Naive thymus-derived CD8-positive, alpha-beta T cell (primary cell): ENCODE data around the gene ARL9. TPM values are rescaled to one million over a fixed set of nuclear protein-coding genes. Genes with fewer than 3 reads are reported as not detected.
"Not testable (repeated sequence)": the region's sequence is repeated elsewhere in the genome, so short reads cannot be mapped to it uniquely, and the experiment has no call there.

Experiments
- ATAC-seq, 2 donors: fragments of 150-1000 bp; cut with Tn5 transposase in 1 of 2; sonication (Bioruptor Pico), chemical (Tn5 transposase) in 1 of 2; 1 replicate in 1 of 2; 2 replicates in 1 of 2; pipeline ENCODE4 v1.10.0; 2021; ENCODE audit warnings: mild to moderate bottlenecking in 2 of 2, moderate library complexity in 2 of 2
- POLR2A ChIA-PET: fragments of 350-600 bp; sonication (Branson Sonifier 250); formaldehyde crosslinking; loops from one replicate; lab custom pipeline; 2021; ENCODE audit warnings: antibody characterized with exemption; lab: Charles Lee
- DNase-seq, 10 donors: peaks; one replicate each; pipeline versions ENCODE4 v3.0.0 to v3.0.0-alpha.2; 2020 to 2022
- H3K27ac Mint-ChIP-seq, 10 donors: one replicate each; pipeline ENCODE4 v1.8.0; 2020 to 2022; ENCODE audit warnings: mild to moderate bottlenecking in 10 of 10, mixed read lengths in 10 of 10, moderate library complexity in 4 of 10, inconsistent platforms in 1 of 10
- H3K27me3 Mint-ChIP-seq, 5 donors: one replicate each; pipeline ENCODE4 v1.8.0; 2021 to 2022; ENCODE audit warnings: mixed read lengths in 5 of 5
- H3K36me3 Mint-ChIP-seq, 3 donors: one replicate each; pipeline ENCODE4 v1.8.0; 2020 to 2022; ENCODE audit warnings: mixed read lengths in 3 of 3, mild to moderate bottlenecking in 2 of 3, inconsistent platforms in 1 of 3
- H3K4me1 Mint-ChIP-seq, 4 donors: one replicate each; pipeline ENCODE4 v1.8.0; 2021 to 2022; ENCODE audit warnings: mixed read lengths in 4 of 4
- H3K4me3 Mint-ChIP-seq, 10 donors: one replicate each; pipeline ENCODE4 v1.8.0; 2020 to 2022; ENCODE audit warnings: mild to moderate bottlenecking in 10 of 10, mixed read lengths in 10 of 10, moderate library complexity in 6 of 10, inconsistent platforms in 1 of 10
- H3K9me3 Mint-ChIP-seq, 9 donors: one replicate each; pipeline ENCODE4 v1.8.0; 2020 to 2022; ENCODE audit warnings: mixed read lengths in 9 of 9, mild to moderate bottlenecking in 3 of 9, inconsistent platforms in 1 of 9, moderate library complexity in 1 of 9
- polyA plus RNA-seq, 3 donors: library from polyadenylated mRNA; unstranded; fragments of 300-500 nt; fragmentation: Illumina TruSeq; gene quantifications; one replicate each; pipeline ENCODE4 v1.2.3, GENCODE V29; 2021
- total RNA-seq, 8 experiments: library from RNA in 2 of 8; stranded (reverse) in 2 of 8; gene quantifications; one replicate each; pipeline ENCODE4 v1.2.3 and lab custom pipeline; 2021 to 2026

Gene ARL9, protein sequence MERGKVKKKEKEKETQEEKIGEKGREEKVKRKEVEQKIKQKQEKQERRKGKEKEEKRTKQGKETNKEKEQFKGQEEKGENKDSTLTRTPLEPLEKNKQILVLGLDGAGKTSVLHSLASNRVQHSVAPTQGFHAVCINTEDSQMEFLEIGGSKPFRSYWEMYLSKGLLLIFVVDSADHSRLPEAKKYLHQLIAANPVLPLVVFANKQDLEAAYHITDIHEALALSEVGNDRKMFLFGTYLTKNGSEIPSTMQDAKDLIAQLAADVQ
- total RNA-seq = under 1 TPM; 0.55 to 0.86 TPM
- not detected for polyA plus RNA-seq
- total RNA-seq (lab: John Stamatoyannopoulos, UW) = 0 to 0.42 (median 0.32) reads per million in 6 experiments

DNA sequence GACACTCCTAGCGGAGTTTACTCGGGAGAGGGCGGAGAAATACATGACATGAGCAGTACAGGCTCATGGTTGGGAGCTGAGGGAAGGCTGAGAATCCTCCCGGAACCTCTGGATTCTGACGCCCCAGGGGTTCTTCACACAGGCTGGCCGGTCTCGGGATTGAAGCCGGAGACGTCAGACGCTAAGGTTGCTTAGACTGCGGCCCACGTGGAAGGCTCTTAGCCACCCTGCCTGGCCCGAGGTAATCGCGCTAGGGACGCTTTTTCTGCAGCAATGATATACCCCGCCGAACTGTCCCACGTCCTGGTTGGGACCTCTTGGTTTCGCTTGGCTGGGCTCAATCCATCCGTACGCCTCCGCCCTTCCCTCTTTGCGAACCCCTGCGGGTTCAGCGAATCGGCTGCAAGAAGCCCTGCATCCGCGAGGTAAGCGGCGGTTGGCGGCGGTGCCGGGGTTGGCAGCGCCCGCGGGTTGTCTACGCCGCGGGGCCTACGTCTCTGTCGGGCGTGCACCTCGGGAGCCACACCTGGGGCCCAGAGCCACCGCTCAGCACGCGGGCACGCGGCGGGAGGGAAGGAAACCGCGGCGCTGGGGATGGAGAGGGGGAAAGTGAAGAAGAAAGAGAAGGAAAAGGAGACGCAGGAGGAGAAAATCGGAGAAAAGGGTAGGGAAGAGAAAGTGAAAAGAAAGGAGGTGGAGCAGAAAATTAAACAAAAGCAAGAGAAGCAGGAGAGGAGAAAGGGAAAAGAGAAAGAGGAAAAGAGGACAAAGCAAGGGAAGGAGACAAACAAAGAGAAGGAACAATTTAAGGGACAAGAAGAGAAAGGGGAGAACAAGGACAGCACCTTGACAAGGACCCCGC, at the start of gene ARL9:
ARL9 (plus strand) TSS at position 523 of the 862 bp plus-strand sequence; CDS start at position 595, 72 bp downstream.
- H3K4me1 Mint-ChIP-seq = peaks cover 8 to 20% (median 17%) of the 10 kb centered on the region in 4 donors
- H3K36me3 Mint-ChIP-seq = peaks cover 0 to 18% (median 8%) of the 10 kb centered on the region in 3 donors
- peaks cover 0 to 7% (median 1%) of the 10 kb centered on the region in 5 donors for H3K27me3 Mint-ChIP-seq
- peak; percentile 98 for ATAC-seq
- POLR2A ChIA-PET = no interaction called here
- peak within 1 kb of the TSS; percentile 22 to 98 (median 82) for H3K27ac Mint-ChIP-seq
- H3K9me3 Mint-ChIP-seq = no peaks in the 10 kb centered on the region
- DNase-seq = peak; percentile 46 to 87 (median 67)
- peak within 1 kb of the TSS; percentile 80 to 99 (median 90) for H3K4me3 Mint-ChIP-seq

DNA sequence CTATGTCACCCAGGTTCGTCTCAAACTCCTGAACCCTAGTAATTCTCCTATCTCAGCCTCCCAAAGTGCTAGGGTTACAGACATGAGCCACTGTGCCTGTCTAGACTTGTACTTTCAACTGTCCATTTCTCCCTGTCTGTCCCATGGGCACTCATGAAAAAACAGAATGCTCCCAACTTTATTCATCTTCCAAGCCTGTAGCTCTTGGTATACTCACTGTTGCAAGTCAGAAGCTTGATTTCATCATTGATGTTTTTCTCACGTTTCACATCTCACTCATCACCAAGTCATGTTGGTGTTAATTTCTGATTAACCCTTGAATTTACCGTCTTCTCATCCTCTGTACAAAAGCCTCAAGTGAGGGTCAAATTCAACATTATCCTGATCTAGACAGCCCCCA, 45.5 kb upstream of the ARL9 start:
- no peak for DNase-seq
- H3K36me3 Mint-ChIP-seq = peaks cover 0 to 75% (median 8%) of the 10 kb centered on the region in 3 donors
- H3K27ac Mint-ChIP-seq = peak overlapping the region in 3 of 10 donors; percentile 12 to 61 (median 42)
- no peak for ATAC-seq
- H3K4me3 Mint-ChIP-seq = no peak overlapping the region
- peaks cover 18 to 22% (median 20%) of the 10 kb centered on the region in 4 donors for H3K4me1 Mint-ChIP-seq
- POLR2A ChIA-PET = no interaction called here
- no peaks in the 10 kb centered on the region for H3K9me3 Mint-ChIP-seq
- no peaks in the 10 kb centered on the region for H3K27me3 Mint-ChIP-seq

DNA sequence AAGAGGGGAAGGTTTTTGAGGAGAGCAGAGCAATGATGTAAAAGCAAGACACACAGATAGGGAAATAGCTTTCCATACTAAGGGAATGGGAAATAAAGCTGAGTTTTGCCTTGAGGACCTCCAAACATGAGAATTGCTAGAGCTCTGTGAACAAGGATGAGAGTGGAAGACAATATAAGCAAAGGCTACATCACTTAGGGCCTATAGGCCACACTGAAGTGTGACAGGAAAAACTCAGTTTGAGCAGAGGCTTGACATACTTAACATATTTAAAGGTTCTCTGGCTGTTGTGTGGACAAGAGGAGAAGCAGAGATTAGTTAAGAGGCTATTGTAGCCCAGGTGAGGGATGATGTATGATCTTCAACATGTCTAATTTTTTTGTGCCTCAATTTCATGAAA, 43.4 kb upstream of the ARL9 start:
- Mint-ChIP-seq H3K4me1 (peaks cover 21 to 42% (median 40%) of the 10 kb centered on the region in 4 donors), H3K36me3 (peaks cover 1 to 55% (median 8%) of the 10 kb centered on the region in 3 donors), H3K27ac (peak overlapping the region in 4 of 10 donors; percentile 3 to 45 (median 22)), H3K27me3 (no peaks in the 10 kb centered on the region), H3K4me3 (no peak overlapping the region), H3K9me3 (no peaks in the 10 kb centered on the region)
- POLR2A ChIA-PET = no interaction called here
- ATAC-seq (no peak), DNase-seq (no peak)

DNA sequence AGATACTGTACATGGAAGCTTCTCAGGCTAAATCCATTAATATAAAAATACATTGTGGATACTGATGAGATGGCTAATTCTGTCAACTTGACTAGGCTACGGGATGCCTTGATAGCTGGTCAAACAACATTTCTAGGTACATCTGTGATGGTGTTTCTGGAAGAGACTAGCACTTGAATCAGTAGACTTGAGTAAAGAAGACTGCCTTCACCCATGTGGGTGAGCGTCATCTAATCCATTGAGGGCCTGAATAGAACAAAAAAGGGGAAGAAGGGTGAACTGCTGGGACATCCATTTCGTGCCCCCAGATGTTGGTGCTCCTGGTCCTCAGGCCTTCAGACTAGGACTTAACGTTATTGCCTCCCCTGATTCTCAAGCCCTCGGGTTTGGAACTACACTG, 41.9 kb upstream of the ARL9 start:
- peaks cover 27 to 53% (median 52%) of the 10 kb centered on the region in 4 donors for H3K4me1 Mint-ChIP-seq
- no peaks in the 10 kb centered on the region for H3K9me3 Mint-ChIP-seq
- H3K36me3 Mint-ChIP-seq = peaks cover 5 to 45% (median 8%) of the 10 kb centered on the region in 3 donors
- no peak overlapping the region for H3K4me3 Mint-ChIP-seq
- no peak for DNase-seq
- POLR2A ChIA-PET = no interaction called here
- peak overlapping the region in 1 of 10 donors; percentile 51 for H3K27ac Mint-ChIP-seq
- ATAC-seq = no peak
- no peaks in the 10 kb centered on the region for H3K27me3 Mint-ChIP-seq

DNA sequence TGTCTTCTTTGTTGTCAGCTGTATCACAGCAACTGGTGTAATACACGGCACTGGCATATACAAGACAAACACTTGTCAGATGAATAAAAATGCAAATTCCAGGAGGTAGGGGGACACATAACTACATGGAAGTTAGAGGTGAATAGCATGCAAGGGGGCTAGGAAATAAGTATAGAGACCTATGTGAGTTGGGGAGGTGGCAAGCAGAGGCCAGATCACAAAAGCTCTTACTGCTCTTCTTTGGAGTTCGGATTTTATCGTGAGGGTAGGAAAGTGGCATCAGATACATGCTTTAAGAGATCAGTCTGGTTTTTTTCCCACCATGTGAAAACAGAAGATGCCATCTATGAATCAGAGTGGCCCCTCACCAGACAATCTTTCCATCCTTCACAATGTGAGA, 41.0 kb upstream of the ARL9 start:
- Mint-ChIP-seq H3K27ac (peak overlapping the region in 4 of 10 donors; percentile 3 to 21 (median 12)), H3K4me3 (peak overlapping the region in 9 of 10 donors; percentile 3 to 100 (median 19)), H3K36me3 (peaks cover 5 to 37% (median 8%) of the 10 kb centered on the region in 3 donors), H3K27me3 (no peaks in the 10 kb centered on the region), H3K4me1 (peaks cover 29 to 62% (median 60%) of the 10 kb centered on the region in 4 donors), H3K9me3 (no peaks in the 10 kb centered on the region)
- POLR2A ChIA-PET = interaction anchor here (1.0 to 5.4 kb wide), 2 partner anchors 28 to 443 kb away, joined by 9 to 85 read pairs; partner anchors contain the start of genes PAICS, PPAT and REST
- ATAC-seq (no peak), DNase-seq (no peak)

DNA sequence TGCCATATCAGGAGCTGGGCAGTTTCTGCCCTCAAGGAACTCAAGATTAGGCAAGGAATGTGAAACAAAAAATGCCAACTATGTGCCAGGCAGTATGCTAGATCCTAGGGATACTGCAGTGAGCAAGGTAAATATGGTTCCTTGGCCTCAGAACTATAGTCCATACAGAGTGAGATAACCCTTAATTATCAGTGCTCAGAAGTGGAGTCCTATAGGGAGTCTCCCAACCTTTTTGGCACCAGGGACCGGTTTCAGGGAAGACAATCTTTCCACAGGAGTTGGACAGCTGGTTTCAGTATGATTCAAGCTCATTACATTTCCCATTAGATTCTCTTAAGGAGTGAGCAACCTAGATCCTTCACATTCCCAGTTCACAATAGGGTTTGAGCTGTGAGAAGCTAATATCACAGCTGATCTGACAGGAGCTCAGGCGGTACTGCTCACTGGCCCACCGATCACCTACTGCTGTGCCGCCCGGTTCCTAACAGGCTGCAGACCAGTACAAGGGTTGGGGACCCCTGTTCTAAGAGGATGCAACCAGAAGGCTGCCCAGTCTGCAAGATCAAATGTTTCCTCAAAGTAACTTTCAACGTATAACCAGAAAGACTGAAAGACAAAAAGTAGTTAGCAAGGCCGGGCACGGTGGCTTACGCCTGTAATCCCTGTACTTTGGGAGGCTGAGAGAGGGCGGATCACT, 39.8 kb upstream of the ARL9 start:
- ATAC-seq = no peak
- peaks cover 5 to 36% (median 11%) of the 10 kb centered on the region in 3 donors for H3K36me3 Mint-ChIP-seq
- peak overlapping the region; percentile 92 to 100 (median 99) for H3K4me3 Mint-ChIP-seq
- H3K27ac Mint-ChIP-seq = peak overlapping the region; percentile 24 to 100 (median 98)
- H3K9me3 Mint-ChIP-seq = no peaks in the 10 kb centered on the region
- H3K27me3 Mint-ChIP-seq = no peaks in the 10 kb centered on the region
- POLR2A ChIA-PET = interaction anchor here (0.6 to 5.4 kb wide), 7 partner anchors 22 to 611 kb away, joined by 3 to 85 read pairs (median 5); partner anchors contain the start of genes PAICS, PPAT and REST
- H3K4me1 Mint-ChIP-seq = peaks cover 25 to 70% (median 66%) of the 10 kb centered on the region in 4 donors
- no peak for DNase-seq

DNA sequence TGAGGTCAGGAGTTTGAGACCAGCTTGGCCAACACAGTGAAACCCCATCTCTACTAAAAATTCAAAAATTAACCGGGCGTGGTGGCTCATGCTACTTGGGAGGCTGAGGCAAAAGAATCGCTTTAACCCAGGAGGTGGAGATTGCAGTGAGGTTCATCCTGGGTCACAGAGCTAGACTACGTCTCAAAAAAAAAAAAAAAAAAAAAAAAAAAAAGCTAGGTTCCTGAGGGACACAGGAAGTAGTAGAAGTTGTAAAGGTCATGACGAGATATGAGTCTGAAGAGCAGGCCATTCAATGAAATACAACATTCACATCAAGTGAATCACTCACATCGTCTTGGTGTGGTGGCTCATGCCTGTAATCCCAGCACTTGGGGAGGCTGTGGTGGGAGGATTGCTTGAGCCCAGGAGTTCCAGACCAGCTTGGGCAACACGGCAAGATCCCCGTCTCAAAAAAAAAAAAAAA, 39.3 kb upstream of the ARL9 start:
- Mint-ChIP-seq H3K4me1 (peaks cover 25 to 70% (median 67%) of the 10 kb centered on the region in 4 donors), H3K27ac (peak overlapping the region; percentile 94 to 100 (median 98)), H3K4me3 (peak overlapping the region; percentile 92 to 100 (median 99)), H3K36me3 (peaks cover 5 to 35% (median 11%) of the 10 kb centered on the region in 3 donors)
- H3K27me3 Mint-ChIP-seq, ATAC-seq, H3K9me3 Mint-ChIP-seq: not testable (repeated sequence)
- peak in 1 of 10 donors; percentile 4 for DNase-seq
- POLR2A ChIA-PET = interaction anchor here (0.6 to 5.4 kb wide), 4 partner anchors 23 to 185 kb away, joined by 3 to 85 read pairs (median 6); partner anchors contain the start of genes PAICS and PPAT

DNA sequence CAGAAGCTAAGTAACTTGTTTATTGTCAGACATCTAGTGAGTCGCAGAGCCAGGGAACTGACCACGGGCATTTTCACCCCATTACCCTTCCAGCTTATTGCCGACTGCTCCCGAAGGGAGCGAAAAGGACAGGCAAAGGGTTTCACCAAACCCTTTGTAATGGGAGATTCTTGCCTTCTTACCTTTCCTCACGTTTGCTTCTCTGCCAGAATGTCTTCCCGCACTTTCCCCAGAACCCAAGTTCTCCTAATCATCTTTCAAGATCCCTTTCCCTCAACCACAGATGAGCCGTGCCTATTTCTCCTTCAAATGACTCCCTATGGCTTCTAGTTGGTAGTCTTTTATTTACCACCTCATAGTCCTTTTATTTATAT, 38.7 kb upstream of the ARL9 start:
- Mint-ChIP-seq H3K4me3 (peak overlapping the region; percentile 92 to 100 (median 99)), H3K27ac (peak overlapping the region; percentile 94 to 100 (median 98)), H3K9me3 (no peaks in the 10 kb centered on the region), H3K4me1 (peaks cover 24 to 74% (median 68%) of the 10 kb centered on the region in 4 donors), H3K36me3 (peaks cover 5 to 35% (median 10%) of the 10 kb centered on the region in 3 donors), H3K27me3 (no peaks in the 10 kb centered on the region)
- peak in 1 of 10 donors; percentile 15 for DNase-seq
- ATAC-seq = no peak
- POLR2A ChIA-PET = interaction anchor here (1.5 to 5.4 kb wide), 2 partner anchors 23 to 30 kb away, joined by 5 to 85 read pairs; partner anchors contain the start of genes PAICS and PPAT

DNA sequence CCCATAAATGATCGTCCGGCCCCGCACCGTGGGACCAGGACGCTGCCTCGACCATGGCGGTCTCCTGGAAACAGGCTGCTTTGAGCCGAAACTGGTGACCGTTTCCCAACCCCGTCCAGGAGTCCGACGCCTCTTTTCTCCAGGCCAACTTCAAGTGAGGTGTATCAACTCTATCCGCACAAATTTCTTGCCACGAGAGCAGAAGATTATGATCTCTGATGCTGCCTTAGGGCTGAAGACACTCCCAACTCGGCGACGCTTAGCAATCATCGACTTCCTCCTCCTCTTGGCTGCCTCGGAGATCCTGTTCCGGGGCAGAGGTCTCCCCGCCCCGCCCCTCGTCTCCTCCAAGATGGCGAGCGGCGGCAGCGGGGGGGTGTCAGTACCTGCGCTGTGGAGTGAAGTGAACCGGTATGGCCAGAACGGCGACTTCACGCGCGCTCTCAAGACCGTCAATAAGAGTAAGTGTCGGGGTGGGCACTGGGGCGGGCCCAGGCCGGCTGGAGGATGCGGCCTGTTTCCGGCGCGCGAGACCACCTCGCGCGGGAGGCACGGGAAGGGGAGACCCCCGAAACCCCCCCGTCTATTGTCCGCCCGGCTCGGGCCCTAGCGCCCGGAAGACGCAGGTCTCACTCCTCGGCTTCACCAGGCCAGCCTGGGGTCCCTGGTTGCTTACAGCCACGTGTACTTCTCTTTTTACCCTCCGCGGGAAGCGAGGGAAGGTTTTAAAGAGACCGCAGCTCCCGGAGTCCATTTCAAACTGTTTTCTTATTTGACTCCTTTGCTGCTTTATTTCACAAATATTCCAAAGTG, 38.1 kb upstream of the ARL9 start, which contains the start of gene SRP72:
SRP72 (plus strand) TSS at position 334 of the 813 bp plus-strand sequence; CDS start at position 353, 19 bp downstream.
- no peaks in the 10 kb centered on the region for H3K9me3 Mint-ChIP-seq
- H3K27ac Mint-ChIP-seq = peak within 1 kb of the TSS; percentile 94 to 100 (median 98)
- H3K4me1 Mint-ChIP-seq = peaks cover 22 to 73% (median 66%) of the 10 kb centered on the region in 4 donors
- peak; percentile 96 to 97 for ATAC-seq
- H3K27me3 Mint-ChIP-seq = no peaks in the 10 kb centered on the region
- H3K36me3 Mint-ChIP-seq = peaks cover 5 to 34% (median 6%) of the 10 kb centered on the region in 3 donors
- peak within 1 kb of the TSS; percentile 92 to 100 (median 99) for H3K4me3 Mint-ChIP-seq
- POLR2A ChIA-PET = interaction anchor here (1.7 to 5.4 kb wide), 3 partner anchors 10 to 80 kb away, joined by 5 to 85 read pairs (median 6); partner anchors contain the start of genes AASDH, PAICS and PPAT
- DNase-seq = peak; percentile 84 to 96 (median 90)

DNA sequence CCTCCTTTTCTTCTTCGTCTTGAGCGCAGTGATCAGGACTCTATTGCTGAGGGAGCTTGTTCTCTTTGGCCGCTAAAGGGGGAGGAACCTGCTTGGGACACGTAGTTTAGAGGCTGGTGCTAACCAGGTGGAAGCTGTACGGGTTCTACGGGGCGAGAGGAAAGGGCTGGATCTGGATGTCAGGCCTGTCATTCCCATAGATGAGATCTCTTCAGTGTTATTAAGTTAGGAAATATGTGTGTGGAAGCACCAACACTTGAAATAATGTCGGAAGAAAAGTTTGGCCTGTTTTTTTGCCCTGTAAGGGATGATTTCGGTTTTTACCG, 37.5 kb upstream of the ARL9 start:
- ATAC-seq = peak; percentile 37 to 38
- DNase-seq = peak in 4 of 10 donors; percentile 3 to 65 (median 10)
- peaks cover 5 to 37% (median 10%) of the 10 kb centered on the region in 3 donors for H3K36me3 Mint-ChIP-seq
- peaks cover 22 to 72% (median 66%) of the 10 kb centered on the region in 4 donors for H3K4me1 Mint-ChIP-seq
- POLR2A ChIA-PET = interaction anchor here (1.7 to 5.4 kb wide), 3 partner anchors 10 to 81 kb away, joined by 5 to 85 read pairs (median 6); partner anchors contain the start of genes AASDH, PAICS and PPAT
- H3K4me3 Mint-ChIP-seq = peak overlapping the region; percentile 92 to 100 (median 99)
- peak overlapping the region; percentile 87 to 100 (median 98) for H3K27ac Mint-ChIP-seq
- H3K9me3 Mint-ChIP-seq = no peaks in the 10 kb centered on the region
- H3K27me3 Mint-ChIP-seq = no peaks in the 10 kb centered on the region
